SW 1271 (cell line): Measurements from ENCODE around the gene CHST9.
A peak's percentile ranks its signal among the peaks of the same experiment; 100 is the strongest.
"Not testable (repeated sequence)": the region's sequence is repeated elsewhere in the genome, so short reads cannot be mapped to it uniquely, and the experiment has no call there.

Source experiments
- DNase-seq, 2 experiments: peaks; one replicate each; lab custom pipeline; 2025; lab: John Stamatoyannopoulos, UW

Gene CHST9

DNA sequence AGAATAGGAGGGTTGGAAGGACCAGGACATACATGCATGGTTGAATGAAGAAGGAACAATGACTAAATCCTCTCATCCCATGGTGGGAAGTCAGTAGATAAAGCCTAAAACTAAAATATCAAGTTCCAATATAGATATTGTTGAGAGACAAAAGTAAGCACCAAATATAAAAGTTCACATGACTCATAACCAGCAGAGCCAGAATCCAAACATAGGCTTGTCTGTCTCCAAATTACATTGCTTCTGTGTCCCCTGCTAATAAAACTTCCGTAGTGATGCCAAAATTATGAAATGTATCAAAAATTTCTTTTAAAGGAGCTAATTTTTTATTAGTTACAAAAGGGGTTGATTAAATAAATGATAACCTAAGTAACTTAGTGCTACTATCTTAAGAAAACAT, 19.7 kb downstream of the CHST9 start:
- no peak for DNase-seq

DNA sequence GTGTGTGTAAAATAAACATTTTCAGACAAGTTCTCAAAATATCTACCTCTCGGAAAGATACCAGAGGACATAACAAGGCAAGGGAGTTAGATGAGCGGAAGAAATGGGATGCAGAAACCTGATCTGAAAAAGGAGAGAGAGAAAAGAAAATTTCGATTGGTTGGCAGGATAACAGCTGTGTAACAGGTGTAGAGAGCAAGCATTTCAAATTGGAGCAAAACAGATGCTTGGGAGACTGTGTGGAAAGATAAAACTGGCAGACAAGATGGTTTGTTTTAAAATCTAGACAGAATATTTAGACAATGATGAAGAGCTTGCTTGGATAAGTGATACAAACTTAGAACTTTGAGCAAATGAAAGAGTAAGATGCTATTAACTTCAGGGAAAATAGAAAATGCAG, 20.2 kb downstream of the CHST9 start:
- no peak for DNase-seq

DNA sequence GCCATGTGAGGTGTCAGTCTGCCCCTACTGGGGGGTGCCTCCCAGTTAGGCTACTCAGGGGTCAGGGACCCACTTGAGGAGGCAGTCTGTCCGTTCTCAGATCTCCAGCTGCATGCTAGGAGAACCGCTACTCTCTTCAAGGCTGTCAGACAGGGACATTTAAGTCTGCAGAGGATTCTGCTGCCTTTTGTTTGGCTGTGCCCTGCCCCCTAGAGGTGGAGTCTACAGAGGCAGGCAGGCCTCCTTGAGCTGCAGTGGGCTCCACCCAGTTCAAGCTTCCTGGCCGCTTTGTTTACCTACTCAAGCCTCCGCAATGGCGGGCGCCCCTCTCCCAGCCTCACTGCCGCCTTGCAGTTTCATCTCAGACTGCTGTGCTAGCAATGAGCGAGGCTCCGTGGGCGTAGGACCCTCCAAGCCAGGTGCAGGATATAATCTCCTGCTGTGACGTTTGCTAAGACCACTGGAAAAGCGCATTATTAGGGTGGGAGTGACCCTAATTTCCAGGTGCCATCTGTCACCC, 21.9 kb downstream of the CHST9 start:
- DNase-seq: not testable (repeated sequence)

DNA sequence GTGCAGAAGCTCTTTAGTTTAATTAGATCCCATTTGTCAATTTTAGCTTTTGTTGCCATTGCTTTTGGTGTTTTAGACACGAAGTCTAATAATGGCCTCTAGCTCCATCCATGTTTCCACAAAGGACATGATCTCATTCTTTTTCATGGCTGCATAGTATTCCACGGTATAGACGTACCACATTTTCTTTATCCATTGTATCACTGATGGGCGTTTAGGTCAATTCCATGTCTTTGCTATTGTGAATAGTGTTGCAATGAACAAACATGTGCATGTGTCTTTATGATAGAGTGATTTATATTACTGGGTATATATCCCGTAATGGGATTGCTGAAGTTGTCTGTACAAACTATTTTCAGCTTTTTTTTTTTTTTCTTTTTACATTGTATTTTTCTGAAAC, 35.9 kb downstream of the CHST9 start:
- not testable (repeated sequence) for DNase-seq

DNA sequence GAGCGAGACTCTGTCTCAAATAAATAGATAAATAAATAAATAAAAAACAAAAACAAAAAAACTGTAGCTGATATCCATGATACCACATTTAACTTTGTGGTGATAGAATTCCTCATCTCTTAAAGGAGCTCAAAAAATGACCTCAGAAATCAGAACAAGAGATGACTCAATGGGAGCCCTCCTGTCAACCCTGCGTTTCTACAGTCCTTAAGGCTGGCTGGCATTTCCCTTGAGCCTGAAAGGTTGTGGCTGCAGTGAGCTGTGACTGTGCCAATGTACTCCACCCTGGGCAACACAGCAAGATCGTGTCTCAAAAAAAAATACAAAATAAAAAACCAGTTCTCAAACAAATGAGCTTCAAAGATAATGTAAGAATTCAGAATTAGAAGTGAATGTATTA, 40.4 kb downstream of the CHST9 start:
- DNase-seq: no peak

DNA sequence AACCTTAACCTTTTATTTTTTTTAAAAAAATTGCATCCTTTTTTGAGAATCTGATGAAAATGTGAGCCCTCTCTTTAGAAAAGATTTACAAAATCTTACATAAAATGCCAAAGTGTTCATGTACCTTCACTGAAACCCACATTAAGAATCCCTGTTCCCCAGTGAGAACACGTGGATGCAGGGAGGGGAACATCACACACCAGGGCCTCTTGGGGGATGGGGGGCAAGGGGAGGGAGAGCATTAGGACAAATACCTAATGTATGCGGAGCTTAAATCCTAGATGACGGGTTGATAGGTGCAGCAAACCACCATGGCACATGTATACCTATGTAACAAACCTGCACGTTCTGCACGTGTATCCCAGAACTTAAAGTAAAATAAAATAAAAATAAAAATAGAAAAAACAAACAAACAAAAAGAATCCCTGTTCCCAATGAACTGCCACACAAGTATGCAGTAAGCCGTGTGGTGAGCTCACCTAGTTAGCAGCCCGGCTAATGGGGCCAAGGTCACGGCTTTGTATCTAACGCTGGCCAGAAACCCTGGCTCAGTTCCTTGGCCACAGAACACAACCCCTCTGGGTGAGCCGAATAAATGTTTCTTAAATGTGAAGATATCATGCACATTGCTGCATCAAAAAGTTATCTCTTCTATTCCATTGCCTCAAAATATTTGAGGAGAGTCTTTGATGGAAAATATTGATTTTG, 41.4 kb downstream of the CHST9 start:
- no peak for DNase-seq

DNA sequence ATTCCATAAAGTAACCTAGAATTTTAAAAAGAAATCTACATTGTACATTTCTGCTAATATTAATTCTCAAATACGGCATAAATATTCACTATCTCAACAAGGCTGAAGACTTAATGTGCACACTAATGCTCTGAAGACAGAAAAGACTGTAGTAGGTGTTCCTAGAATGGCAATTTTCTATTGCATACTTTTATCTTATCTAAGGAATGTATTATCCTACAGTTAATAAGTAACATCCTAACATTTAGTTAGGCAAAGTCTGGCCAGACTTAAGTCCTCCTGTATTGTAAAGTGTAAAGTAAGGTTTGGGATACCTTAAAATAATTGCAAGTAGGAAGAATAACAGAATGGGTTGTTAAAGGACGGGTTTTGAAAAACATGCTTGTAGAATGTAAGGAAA, 42.2 kb downstream of the CHST9 start:
- DNase-seq: no peak

DNA sequence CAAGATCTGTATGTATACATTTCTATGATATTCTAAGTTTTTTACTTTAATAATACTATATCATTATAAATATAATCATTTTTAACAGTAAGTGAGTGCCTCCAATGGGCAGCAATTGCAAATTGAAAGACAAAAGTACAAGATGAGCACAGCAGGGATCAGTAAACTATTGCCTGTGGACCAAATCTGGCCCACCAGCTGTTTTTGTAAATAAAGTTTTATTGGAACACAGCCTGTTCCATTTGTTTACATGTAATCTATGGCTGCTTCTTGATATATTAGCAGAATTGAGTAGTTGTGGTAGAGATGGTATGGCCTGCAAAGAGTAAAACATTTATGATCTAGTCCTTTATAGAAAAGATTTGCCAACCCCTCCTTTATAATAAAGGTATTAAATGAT, 43.2 kb downstream of the CHST9 start:
- no peak for DNase-seq

DNA sequence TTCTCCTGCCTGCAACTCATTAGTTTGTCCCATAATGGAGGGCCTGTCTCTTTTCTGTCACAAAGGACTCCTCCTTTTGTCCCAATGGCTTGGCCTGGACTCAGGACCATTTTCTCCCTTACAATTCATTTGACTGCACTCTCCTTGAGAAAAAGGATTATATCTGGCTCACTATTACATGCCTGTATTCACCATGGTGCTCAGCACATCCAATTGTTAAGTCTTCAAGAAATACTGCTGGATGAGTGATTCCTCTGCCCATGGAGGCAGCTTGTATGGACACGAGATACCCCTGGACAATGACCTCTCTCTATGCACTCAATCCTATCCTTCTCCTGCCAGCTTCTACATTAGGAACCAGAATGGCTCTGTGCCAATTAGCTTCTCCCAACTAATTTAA, 47.0 kb downstream of the CHST9 start:
- DNase-seq: no peak

DNA sequence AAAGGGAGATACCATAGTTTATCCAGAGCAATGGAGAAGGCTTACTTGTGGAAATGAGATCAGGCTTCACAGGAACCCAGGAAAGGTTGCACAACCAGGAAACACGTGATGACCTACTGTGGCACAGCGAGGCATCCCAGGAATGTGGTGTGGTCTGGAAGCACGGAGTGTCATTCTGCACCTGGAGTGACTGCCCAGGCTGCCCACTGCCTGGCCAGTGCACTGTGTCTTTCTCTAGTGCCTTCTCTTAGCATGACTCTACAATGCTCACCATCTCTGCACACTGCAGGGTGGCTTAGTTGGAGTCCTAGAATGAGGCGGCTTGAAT, 48.9 kb downstream of the CHST9 start:
- DNase-seq: peak; percentile 42 to 84

DNA sequence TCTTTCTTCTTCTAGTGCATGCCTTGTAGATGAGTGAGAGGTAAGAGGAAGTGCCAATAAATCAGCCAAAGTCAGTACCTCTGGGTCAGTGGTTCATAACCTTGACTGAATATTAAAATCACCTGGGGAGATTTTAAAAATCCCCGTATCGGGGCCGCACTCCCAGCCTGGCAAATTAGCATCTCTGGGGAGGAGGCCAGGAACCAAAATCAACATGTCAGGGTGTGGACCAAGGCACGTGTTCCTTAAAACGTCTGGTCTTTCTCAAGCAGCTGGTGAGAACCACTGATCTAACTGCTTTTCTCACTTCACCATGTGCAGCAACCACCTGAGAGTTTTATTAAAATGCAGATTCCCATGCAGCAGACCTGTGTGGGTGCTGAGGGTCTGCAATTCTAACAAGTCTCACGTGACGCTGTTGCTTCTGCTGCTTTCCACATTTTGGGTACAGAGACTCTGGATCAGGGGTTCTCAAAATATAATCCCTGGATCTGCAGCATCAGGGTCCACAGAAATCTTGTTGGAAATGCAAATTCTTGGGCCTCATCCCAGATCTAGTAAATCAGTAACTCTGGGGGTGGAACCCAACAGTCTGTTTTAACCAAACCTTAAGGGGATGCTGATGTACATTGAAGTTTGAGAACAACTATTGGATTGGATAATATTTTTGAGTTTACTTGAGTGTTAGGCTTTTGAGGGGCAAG, 49.5 kb downstream of the CHST9 start:
- peak in 1 of 2 experiments; percentile 2 for DNase-seq

DNA sequence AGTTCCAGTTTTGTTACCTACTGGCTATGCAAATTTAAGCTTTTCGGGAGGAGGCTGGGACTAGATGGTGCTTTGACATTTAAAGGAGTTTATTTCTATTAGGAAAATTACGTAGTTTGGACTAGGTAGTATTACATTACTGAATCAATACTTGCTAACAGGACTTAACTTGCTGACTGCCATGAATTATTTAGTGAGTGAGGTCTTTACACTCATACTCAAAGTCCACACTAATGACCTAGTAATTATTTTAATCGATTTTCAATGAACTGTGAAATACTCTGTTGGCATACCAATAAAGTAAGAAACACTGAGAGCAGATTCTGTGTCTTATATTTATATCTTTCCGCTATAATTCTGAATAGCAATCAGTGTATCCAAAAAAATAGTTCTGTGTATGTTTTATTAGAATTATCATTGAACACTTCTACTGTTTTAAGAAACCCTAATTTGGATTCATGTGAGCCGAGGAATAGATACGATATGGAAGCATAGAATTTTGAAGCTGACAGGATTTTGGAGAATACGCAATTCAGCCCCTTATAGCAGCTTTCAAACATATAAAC, 55.0 kb downstream of the CHST9 start:
- no peak for DNase-seq

DNA sequence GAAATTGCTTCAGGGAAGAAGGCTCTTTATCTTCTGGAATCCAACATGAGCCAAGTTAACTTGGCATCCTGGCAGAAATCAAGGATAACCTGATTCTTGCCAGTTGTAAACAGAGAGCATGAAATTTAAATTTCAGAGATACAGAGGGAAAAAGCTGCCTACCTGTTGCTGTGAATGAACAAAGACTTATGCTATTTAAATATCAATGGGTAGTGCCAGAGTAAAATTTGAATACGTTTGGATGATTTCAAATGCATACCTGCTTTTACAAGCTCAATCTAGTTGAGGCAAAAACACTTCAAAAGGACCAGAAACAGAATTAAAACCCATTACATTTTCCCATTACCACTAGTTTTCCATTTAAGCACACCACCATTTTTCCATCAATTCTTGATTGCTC, 60.9 kb downstream of the CHST9 start:
- no peak for DNase-seq

DNA sequence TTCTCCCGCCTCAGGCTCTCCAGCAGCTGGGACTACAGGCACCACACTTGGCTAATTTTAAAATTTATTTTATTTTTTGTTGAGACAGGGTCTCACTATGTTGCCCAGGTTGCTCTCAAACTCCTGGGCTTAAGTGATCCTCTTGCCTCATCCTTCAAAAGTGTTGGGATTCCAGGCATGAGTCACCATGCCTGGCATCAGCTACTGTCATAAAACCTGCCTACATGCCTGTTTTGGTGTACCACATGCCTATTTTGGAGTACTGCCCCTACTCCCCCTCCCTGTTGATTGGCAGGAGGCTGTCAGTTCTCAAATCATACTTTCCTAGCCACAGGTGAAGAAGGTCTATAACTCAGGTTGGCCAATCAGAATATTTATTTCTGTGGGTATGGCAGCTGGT, 64.0 kb downstream of the CHST9 start:
- no peak for DNase-seq

DNA sequence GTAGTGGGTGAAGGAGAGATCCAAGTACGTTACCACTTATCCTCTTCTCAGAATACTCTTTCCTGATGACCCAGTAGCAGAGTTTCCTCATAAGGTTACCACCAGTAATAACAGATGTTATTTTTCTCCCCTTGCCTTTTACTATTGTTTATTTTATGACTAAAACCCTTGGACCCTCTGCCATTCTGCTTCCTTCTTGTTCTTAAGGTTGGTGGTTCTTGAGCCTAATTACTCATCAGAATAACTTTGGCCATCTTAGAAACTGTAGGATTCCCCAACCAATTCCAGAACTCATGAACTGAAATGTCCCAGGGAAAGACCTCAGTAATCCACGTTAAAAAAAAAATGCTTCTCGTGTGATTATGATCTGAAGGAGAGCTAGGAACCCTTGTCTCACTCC, 64.9 kb downstream of the CHST9 start:
- no peak for DNase-seq

DNA sequence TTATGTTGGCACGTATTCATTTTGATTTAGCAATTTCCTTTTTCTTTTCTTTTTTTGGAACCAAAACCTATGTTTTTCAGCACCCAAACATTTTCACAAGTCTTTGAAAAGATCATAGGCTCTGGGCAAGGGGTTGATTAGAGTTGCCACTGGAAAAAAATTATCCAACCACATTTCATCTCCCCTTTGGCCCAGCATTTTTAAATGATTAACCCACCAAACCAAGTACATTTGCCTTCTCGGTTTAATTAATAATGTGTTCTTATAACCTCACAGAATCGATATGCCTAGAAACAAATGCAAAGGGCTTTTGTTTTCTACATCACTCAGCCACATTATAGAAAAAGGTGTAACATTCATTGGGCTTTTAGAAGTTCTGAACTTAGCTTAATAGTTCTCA, 66.1 kb downstream of the CHST9 start:
- DNase-seq: no peak

DNA sequence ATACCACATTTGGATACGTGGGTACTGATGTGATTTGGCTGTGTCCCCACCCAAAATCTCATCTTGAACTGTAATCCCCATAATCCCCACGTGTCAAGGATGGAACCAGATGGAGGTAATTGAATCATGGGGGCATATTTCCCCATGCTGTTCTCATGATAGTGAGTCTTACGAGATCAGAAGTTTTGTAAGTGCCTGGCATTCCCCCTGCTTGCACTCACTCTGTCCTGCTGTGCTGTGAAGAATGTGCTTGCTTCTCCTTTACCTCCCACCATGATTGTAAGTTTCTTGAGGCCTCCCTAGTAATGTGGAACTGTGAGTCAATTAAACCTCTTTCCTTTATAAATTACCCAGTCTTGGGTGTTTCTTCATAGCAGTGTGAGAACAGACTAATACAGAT, 70.3 kb downstream of the CHST9 start:
- DNase-seq: no peak

DNA sequence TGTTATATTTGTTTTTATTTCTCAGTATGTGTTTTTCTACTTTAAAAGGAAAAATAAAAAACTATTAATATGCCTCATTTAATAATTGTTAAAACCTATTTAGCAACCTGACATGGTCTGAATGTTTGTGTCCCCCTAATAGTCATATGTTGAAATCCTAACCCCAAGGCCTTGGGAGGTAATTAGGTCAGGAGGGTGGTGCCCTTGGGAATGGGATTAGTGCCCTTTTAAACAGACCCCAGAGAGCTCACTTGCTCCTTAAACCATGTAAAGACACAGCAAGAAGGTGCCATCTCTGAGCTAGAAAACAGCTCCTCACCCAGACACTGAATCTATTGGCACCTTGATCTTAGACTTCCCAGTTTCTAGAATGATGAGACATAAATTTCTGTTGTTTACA, 71.8 kb downstream of the CHST9 start:
- no peak for DNase-seq

DNA sequence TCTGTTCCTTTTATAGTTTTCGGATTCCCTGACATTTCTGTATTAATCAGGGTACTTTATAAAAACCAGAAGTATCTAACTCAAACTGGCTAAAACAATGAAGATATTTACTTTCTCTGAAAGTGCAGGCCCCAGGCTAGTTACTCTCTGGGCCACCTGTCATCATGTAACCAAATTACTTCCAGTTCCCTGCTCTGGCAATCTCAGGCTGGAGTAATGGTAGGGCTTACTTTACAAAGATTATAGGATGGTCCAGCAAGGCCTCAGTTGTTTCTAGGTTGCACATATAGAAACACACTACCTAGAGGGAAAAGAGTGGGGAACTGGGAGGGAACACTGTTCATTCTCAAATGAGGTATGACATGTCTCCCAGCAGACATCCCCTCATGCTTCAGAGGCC, 74.8 kb downstream of the CHST9 start:
- DNase-seq: no peak

DNA sequence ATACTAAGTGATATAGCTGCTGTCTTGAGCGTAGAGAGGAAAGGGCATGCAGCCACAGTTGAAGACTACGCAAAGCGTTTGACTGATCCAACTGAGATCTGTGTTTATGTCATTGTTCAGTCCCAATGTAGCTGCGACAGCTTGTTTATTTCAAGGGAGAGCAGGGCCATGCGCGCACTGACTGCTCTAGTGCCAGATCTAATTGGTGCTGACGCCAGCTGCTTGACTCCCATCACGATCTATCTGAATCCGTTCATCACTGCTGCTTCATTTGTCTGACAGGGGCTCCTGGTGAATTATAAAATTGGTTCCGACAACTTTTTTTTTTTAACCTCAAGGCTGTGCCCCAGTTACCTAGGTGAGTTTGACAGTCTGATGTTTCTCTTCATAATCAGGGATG, 75.7 kb downstream of the CHST9 start:
- no peak for DNase-seq

DNA sequence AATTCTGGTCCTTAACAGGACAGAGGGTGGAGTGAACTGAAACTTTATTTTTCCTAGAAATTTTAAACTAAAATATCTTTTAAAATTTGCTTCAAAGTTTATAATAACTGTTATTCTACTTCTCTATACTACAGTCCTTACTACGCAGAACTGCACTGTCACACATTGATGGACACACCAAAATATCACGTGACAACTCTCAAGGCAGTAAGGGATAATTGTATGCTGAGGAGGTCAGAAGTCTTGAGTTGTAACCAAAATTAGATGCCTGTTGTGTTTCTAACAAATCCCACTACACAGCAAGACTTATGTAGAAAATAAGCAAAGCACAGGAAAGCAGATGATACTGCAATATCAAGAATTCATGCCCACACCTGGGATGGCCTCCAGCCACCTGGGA, 76.3 kb downstream of the CHST9 start:
- DNase-seq: no peak

DNA sequence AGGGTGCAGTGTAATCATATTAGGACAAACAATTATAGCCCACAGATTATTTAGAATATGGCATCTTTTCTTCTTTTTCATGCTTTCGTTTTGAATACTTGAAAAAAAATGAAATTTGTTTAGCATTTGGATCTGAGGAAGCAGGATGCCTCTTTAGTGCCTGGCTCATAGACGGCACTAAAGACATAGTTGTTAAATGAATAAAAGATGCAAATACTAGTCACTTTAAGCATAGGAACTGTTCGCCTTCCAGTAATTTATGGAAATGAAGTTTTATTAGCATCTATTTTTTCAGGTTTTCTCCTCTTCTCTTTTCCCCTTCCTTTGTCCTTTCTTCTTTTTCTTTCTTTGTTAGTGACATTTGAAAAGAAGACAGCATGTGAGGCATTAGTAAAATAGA, 80.4 kb downstream of the CHST9 start:
- DNase-seq: no peak

DNA sequence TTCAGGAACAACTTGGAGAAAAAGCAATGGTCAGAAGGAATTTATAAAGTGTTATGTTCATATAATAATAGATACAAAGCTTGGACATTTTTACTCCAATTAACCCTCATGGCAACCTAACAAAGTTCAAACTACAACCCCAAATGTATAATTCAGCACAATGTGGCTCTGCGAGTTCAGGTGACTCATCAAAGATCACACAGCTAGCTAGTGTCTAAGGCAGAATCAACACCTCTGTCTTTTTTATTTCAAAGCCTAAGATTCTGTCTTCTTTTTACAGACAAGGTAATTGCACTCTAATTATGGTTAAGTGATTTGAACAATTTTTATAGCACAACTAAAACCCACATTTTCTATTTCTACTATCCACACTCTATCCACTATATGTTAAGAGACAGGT, 90.5 kb downstream of the CHST9 start:
- no peak for DNase-seq

DNA sequence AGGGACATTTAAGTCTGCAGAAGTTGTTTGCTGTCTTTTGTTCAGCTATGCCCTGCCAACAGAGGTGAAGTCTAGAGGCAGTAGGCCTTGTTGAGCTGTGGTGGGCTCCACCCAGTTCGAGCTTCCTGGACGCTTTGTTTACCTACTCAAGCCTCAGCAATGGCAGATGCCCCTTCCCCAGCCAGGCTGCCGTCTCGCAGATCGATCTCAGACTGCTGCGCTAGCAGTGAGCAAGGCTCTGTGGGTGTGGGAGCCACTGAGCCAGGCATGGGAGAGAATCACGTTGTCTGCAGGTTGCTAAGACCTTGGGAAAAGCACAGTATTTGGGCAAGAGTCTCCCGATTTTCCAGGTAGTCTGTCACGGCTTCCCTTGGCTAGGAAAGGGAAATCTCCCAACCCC, 91.8 kb downstream of the CHST9 start:
- not testable (repeated sequence) for DNase-seq
